Muscle of leg (tissue), 11 donors: Measurements from ENCODE around the gene DISC1. TPM values are rescaled to one million over a fixed set of nuclear protein-coding genes. Genes with fewer than 3 reads are reported as not detected.
A peak's percentile ranks its signal among the peaks of the same experiment; 100 is the strongest.

Source experiments
- DNase-seq: peaks from one replicate; pipeline ENCODE4 v3.0.0; 2013
- H3K27ac ChIP-seq: one replicate; pipeline ENCODE4 v1.5.1; 2013; ENCODE audit warnings: mild to moderate bottlenecking, low read length, control low read depth
- H3K27me3 ChIP-seq: one replicate; pipeline ENCODE4 v1.6.1; 2013; ENCODE audit warnings: low read length; ENCODE audit not compliant: control insufficient read depth, insufficient read depth
- H3K36me3 ChIP-seq: one replicate; pipeline ENCODE4 v1.6.1; 2013; ENCODE audit warnings: low read length; ENCODE audit not compliant: control insufficient read depth, insufficient read depth
- H3K4me1 ChIP-seq: one replicate; pipeline ENCODE4 v1.6.1; 2013; ENCODE audit warnings: low read length; ENCODE audit not compliant: control insufficient read depth, insufficient read depth
- H3K4me3 ChIP-seq: one replicate; pipeline ENCODE4 v1.5.1; 2013; ENCODE audit warnings: low read length, control low read depth
- H3K9me3 ChIP-seq: replicated peaks from 2 replicates; pipeline ENCODE4 v1.6.1; 2013; ENCODE audit warnings: low read depth, low read length; ENCODE audit not compliant: control insufficient read depth
- WGBS: methylation state at CpG from one replicate; pipeline ENCODE4 v1.1.5; 2013; ENCODE audit warnings: missing lambda C conversion rate; ENCODE audit not compliant: insufficient coverage; 5-methylcytosine and 5-hydroxymethylcytosine counted together
- polyA plus RNA-seq, 8 donors: library from polyadenylated mRNA; unstranded; fragments of 120-200 nt; gene quantifications; one replicate each; pipeline versions ENCODE4 v1.2.1 to v1.2.3, GENCODE V29; 2013; ENCODE audit warnings: inconsistent platforms in 1 of 8, low replicate concordance in 1 of 8; ENCODE audit not compliant: insufficient read length in 8 of 8, insufficient read depth in 1 of 8
- total RNA-seq: library from RNA; stranded (reverse); fragments of 120-200 nt; gene quantifications from one replicate; pipeline ENCODE4 v1.2.4, GENCODE V29; 2013

Gene DISC1
- total and polyA plus RNA-seq, 9 donors = 4.5 to 10.7 (median 7.3) TPM

- H3K27me3 ChIP-seq = no peaks in the 10 kb centered on the region
- H3K4me3 ChIP-seq = no peak overlapping the region
- H3K9me3 ChIP-seq = no peaks in the 10 kb centered on the region
- H3K36me3 ChIP-seq = no peaks in the 10 kb centered on the region
- WGBS = 51% methylated on average over 6 of the region's 8 CpGs
- peaks cover 5% of the 10 kb centered on the region for H3K4me1 ChIP-seq
- DNase-seq = peak; percentile 38
- no peak overlapping the region for H3K27ac ChIP-seq
Measured at GRCh38 chr1:231605149-231606100, 21.2 kb upstream of the DISC1 start.

- Histone ChIP-seq H3K9me3 (no peaks in the 10 kb centered on the region), H3K27ac (no peak overlapping the region), H3K36me3 (no peaks in the 10 kb centered on the region), H3K27me3 (no peaks in the 10 kb centered on the region), H3K4me1 (peaks cover 3% of the 10 kb centered on the region), H3K4me3 (no peak overlapping the region)
- no peak for DNase-seq
- no CpG with 5 or more reads among the region's 4 CpGs for WGBS
Measured at GRCh38 chr1:231606712-231607111, 19.9 kb upstream of the DISC1 start.

- H3K36me3 ChIP-seq = no peaks in the 10 kb centered on the region
- no peaks in the 10 kb centered on the region for H3K27me3 ChIP-seq
- H3K4me1 ChIP-seq = peaks cover 4% of the 10 kb centered on the region
- peak; percentile 71 for DNase-seq
- H3K9me3 ChIP-seq = no peaks in the 10 kb centered on the region
- no peak overlapping the region for H3K27ac ChIP-seq
- WGBS = no CpG with 5 or more reads among the region's 2 CpGs
- H3K4me3 ChIP-seq = no peak overlapping the region
Measured at GRCh38 chr1:231610388-231610787, 16.2 kb upstream of the DISC1 start.

GRCh38 chr1:231611111-231611510, 15.5 kb upstream of the DISC1 start:
- no peak for DNase-seq
- Histone ChIP-seq H3K27me3 (no peaks in the 10 kb centered on the region), H3K4me1 (peaks cover 4% of the 10 kb centered on the region), H3K27ac (no peak overlapping the region), H3K9me3 (no peaks in the 10 kb centered on the region), H3K4me3 (no peak overlapping the region), H3K36me3 (no peaks in the 10 kb centered on the region)
- 86% methylated on average over 3 of the region's 5 CpGs for WGBS

- peaks cover 4% of the 10 kb centered on the region for H3K4me1 ChIP-seq
- H3K9me3 ChIP-seq = no peaks in the 10 kb centered on the region
- 94% methylated on average over 2 of the region's 5 CpGs for WGBS
- no peaks in the 10 kb centered on the region for H3K27me3 ChIP-seq
- no peak overlapping the region for H3K27ac ChIP-seq
- no peak for DNase-seq
- no peaks in the 10 kb centered on the region for H3K36me3 ChIP-seq
- no peak overlapping the region for H3K4me3 ChIP-seq
Measured at GRCh38 chr1:231611851-231612250, 14.7 kb upstream of the DISC1 start.

GRCh38 chr1:231612393-231613089, 14.0 kb upstream of the DISC1 start:
- DNase-seq = peak; percentile 56

GRCh38 chr1:231613419-231614349, 12.9 kb upstream of the DISC1 start:
- Histone ChIP-seq H3K27me3 (no peaks in the 10 kb centered on the region), H3K27ac (no peak overlapping the region), H3K4me1 (peaks cover 4% of the 10 kb centered on the region), H3K4me3 (no peak overlapping the region), H3K9me3 (no peaks in the 10 kb centered on the region), H3K36me3 (no peaks in the 10 kb centered on the region)
- 76% methylated on average over 4 of the region's 7 CpGs for WGBS
- DNase-seq = no peak

More at GRCh38 chr1:231612393-231613089, 14.0 kb upstream of the DISC1 start:
- peaks cover 4% of the 10 kb centered on the region for H3K4me1 ChIP-seq
- H3K27me3 ChIP-seq = no peaks in the 10 kb centered on the region
- H3K36me3 ChIP-seq = no peaks in the 10 kb centered on the region
- H3K9me3 ChIP-seq = no peaks in the 10 kb centered on the region
- H3K4me3 ChIP-seq = no peak overlapping the region
- WGBS = 70% methylated on average over 2 of the region's 10 CpGs
- no peak overlapping the region for H3K27ac ChIP-seq

- 100% methylated on average over 1 of the region's 2 CpGs for WGBS
- Histone ChIP-seq H3K36me3 (no peaks in the 10 kb centered on the region), H3K4me1 (peaks cover 4% of the 10 kb centered on the region), H3K27me3 (no peaks in the 10 kb centered on the region), H3K4me3 (no peak overlapping the region), H3K27ac (no peak overlapping the region), H3K9me3 (no peaks in the 10 kb centered on the region)
- no peak for DNase-seq
Measured at GRCh38 chr1:231616667-231617066, 9.9 kb upstream of the DISC1 start.

GRCh38 chr1:231618609-231619256, 7.9 kb upstream of the DISC1 start:
- WGBS = 40% methylated on average over 3 of the region's 7 CpGs
- H3K4me1 ChIP-seq = no peaks in the 10 kb centered on the region

More at GRCh38 chr1:231618609-231619256, 7.9 kb upstream of the DISC1 start:
- H3K9me3 ChIP-seq = no peaks in the 10 kb centered on the region
- DNase-seq = no peak
- H3K4me3 ChIP-seq = no peak overlapping the region
- no peaks in the 10 kb centered on the region for H3K27me3 ChIP-seq
- peak overlapping the region; percentile 47 for H3K27ac ChIP-seq
- no peaks in the 10 kb centered on the region for H3K36me3 ChIP-seq
